Brain pericyte (primary cell): Measurements from ENCODE around the gene USP43.
"Not testable (repeated sequence)": the region's sequence is repeated elsewhere in the genome, so short reads cannot be mapped to it uniquely, and the experiment has no call there.

ENCODE experiments used
- DNase-seq: peaks from one replicate; pipeline ENCODE4 v3.0.0-alpha.2; 2012; ENCODE audit warnings: low read depth, low spot score

USP43 gene

DNA sequence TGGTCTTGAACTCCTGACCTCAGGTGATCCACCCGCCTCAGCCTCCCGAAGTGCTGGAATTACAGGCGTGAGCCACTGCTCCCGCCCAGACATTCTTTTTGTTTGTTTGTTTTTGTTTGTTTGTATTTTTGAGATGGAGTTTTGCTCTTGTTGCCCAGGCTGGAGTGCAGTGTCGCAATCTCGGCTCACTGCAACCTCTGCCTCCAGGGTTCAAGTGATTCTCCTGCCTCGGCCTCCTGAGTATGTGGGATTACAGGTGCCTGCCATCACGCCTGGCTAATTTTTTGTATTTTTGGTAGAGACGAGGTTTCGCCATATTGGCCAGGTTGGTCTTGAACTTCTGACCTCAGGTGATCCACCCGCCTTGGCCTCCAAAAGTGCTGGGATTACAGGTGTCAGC lies 18.2 kb downstream of the USP43 start:
- DNase-seq, result not testable (repeated sequence)

DNA sequence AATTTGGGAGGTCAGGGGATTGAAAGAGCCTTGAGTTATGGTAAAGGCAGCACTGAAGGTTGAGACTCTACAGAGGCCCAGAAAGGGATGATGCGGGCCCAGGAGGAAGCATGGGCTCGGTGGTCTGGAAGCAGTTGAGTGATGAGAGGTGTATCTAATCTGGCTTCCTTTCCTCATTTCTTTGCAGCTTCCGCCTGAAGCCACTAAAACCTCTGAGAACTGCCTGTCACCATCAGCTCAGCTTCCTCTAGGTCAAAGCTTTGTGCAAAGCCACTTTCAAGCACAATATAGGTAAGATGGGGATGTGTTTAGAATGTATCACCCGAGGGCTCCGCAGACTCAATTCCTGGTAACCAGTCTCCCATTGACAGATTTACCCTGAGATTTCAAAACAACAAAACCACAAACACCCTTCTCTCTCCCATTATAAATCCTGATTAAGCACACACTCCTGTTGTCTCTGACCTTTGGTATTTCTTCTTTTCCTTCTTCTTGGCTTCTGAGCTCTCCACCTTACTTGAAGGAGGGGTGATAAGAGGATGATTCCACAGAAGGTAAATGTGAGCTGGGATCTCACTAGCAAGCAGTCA lies 21.2 kb downstream of the USP43 start:
- DNase-seq, result no peak

DNA sequence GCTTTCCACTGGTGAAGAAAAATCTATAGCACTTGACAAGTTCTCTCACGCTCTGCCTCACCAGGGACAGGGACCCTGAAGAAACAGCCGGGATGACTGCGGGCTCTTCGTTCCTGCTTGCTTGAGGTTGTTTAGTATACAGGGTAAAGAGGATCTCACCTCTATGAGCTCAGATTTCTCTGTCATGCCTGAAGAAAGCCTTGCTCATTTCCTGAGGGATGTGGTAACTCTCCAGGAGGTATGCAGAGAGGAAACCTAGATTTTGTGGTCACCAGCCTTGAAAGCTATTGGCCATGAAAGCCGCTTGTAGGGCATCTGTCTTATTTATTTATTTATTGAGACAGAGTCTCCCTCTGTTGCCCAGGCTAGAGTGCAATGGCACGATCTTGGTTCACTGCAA lies 23.2 kb downstream of the USP43 start:
- DNase-seq, result no peak

DNA sequence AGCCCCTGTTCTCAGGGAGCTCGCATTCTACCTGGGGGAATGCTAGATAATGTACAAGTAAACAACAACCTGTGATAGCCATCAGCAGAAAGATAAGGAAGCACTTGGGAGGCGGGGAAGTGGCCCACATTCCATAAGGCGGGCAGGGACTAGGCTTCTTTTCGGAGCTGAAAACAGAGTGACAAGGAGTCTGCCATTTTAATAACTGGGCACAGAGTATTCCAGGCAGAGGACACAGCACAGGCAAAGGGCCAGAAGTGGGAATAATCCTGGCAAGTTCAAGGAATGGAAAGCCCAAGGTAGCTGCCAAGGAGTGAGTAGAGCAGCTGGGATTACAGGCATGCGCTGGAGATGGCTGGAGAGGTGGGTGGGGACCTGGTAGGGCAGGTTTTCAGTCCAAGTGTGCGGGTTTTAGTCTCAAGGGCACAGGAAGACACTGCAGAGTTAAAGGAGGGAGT lies 24.3 kb downstream of the USP43 start:
- DNase-seq, result no peak

DNA sequence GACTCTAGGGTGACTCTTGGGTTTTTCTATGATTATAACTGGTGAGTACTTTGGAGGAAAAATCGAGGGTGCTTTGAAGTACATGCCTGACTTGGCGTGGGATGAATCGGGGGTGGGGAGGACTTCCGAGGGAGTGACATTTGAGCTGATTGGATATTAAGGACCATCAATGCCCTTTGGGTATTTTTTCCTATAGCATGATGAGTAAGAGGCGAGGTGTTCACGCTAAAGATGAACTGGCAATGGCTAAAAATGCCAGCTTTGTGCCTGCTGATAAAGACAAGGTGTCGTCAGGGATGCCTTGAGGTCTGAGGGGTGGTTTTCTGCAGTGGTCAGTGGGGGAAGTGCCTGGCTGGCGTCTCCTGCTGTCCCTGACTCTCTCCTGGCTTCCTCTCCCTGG lies 25.3 kb downstream of the USP43 start:
- no peak for DNase-seq

DNA sequence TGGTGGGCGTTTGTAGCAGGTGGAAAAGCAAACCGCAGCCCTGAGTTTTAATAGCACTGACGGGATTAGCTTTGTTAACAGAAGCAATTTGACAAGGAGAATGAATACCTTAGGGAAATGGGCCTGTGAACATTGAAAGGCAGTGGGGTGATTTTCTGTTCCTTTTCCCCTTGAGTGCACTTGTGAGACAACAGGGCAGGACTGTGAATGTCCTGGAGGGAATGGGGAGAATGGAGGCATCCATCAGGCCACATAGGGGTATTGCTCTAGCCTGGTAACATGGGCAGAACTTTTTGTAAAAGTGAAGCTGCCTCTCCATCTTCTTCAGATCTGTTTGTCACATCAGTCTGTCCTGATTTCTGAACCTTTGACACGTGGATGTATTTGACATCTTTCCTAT lies 26.2 kb downstream of the USP43 start:
- no peak for DNase-seq

DNA sequence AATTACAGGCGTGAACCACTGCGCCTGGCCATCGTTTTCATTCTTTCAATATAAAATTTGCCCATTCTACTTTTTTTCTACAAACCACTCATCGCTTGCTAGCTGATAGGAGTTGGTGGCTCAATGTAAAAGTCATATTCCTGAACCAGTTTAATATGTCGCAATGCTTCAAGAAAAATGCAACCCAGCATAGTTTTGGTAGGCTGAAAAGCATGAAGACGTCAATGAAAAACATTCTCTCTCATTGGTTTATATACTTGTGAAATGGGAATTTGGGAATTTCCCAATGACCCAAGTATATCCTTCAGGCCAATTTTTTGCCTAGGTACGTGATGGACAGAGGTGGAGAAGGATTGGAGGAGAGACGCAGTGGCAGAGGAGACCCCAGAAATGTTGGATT lies 26.9 kb downstream of the USP43 start:
- DNase-seq, result no peak

DNA sequence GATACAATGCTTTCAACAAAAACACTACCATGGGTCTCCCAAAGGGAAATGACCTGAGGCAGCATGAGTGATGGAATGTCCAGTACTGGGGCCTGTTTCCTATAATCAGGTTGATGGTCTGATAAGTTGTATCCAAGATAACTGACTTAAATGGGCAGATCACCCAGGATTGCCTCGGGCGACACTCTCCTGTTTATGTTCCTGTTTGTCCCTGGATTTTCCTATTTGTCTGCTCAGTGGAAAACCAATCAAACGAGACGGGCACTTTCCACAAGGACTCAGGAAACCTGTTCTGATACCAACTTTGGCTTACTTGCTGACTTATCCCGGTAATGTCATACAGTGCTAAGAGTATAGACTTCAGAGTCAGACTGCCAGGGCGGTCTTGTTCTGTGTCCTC lies 27.4 kb downstream of the USP43 start:
- no peak for DNase-seq

DNA sequence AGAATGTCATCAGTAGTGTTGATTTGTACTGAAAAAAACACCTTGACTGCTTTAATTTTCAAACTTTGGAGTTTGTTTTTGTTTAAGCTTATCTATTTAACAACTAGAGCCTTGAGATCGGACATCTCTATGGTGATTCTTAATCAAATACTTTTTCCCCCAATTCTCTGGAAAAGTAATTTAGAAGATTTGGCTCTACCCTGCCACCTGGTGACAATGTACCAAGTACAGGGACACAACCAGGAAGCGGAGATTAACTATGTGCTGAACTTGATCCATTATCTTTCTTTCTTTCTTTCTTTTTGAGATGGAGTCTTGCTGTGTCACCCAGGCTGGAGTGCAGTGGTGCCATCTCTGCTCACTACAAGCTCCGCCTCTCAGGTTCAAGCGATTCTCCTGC lies 30.8 kb downstream of the USP43 start:
- no peak for DNase-seq

DNA sequence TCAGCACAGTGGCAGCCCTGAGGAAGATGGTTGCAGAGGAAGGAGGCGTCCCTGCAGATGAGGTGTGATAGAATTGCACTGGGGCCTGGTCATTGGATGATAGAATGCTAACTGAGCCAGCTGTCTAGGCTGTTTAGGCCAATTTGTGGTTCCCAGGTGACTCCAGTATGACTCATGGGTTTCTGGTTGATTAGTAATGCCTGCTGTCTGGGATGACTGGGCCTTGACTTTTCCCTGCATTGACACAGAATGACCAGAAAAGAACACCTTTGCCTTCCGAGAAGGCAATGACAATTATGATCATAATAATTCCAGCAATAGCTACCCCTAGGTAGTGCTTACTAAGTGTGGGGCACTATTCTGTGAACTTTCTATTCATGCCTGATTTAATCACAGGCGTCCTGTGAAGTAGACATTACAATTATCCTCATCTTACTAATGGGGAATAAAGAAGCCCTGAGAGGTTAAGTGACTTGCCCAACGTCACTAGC lies 31.5 kb downstream of the USP43 start:
- DNase-seq, result no peak

DNA sequence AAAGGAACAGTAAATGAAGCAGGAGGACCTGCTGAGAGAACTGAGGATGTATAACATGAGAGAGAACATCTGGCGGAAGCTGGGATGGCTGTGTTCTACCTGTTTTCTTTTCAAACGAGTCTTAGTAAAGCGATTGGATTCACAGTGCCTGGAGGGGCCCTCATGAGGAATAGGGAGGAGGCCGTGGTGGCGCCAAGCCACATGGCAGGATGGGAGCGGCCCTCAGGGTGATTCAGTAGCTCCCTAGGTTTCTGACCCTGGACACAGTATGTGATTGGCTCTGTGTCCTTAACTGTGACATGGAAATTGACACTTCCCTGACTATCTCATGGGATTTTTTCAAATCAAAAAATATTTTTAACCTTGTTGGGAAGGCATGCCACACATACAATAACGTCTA lies 32.1 kb downstream of the USP43 start:
- no peak for DNase-seq

DNA sequence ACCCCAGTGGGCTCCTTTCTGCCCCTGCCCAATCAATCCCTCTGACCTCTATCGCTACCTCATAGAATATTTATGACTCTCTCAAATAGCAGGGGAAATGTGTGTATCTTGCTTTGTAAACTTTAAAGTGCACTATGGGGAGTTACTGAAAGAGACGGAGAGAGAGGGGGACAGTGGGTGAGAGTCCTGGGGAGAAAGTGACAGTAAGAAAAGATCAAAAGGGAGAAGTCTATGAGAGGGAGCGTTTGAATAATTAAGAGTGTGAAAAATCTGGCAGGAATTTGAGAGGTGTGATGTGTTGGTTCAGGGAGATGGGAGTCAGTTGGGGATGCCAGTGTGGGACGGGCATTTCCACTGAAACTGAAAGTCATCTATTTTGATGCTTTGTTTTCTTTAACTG lies 32.6 kb downstream of the USP43 start:
- no peak for DNase-seq

DNA sequence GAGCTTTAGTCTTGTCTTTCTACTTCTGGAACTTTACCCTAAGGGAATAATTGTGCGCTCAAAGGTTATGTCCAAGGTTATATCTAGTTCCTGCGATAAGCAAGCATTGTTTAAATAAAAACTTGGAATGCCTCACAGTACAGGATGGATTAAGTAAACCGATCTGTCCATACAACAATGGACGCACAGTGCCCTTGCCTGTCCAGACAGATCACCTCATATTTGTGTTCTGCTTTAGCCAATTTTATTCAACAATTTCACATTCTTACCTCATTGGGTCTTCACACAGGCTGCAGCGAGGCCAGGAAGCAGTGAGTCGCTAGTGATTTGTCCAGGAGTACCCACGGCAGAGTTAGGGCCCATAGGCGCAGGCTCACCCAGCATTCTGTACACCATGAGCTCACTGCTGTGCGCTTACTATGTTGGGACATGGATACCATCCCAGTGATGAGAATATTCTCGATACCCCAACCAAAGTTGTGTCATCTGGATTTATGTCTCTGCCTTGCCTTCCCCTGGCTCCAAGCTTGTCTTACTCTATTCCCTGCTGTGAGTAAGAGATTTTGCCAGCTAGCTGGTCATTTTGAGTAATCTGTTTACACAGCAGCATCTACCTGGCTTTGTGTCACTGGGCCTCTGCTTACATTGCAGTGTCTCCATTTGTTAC lies 39.8 kb downstream of the USP43 start:
- no peak for DNase-seq

DNA sequence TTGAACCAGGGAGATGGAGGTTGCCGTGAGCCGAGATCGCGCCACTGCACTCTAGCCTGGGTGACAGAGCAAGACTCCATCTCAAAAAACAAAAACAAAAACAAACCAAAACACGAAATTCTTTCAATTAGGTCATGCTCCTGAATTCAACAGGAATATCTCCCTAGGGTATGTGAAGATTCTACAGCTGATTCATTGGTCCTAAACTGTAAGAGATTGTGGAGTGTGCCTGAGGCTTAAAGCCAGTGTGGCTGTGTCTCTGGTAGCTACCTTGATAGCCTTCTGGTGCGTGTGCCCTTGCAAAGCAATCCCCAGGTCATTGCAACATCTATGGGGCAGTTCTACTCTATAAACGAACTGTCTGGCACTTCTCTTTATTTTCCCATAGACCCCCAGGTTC lies 48.4 kb downstream of the USP43 start:
- no peak for DNase-seq

DNA sequence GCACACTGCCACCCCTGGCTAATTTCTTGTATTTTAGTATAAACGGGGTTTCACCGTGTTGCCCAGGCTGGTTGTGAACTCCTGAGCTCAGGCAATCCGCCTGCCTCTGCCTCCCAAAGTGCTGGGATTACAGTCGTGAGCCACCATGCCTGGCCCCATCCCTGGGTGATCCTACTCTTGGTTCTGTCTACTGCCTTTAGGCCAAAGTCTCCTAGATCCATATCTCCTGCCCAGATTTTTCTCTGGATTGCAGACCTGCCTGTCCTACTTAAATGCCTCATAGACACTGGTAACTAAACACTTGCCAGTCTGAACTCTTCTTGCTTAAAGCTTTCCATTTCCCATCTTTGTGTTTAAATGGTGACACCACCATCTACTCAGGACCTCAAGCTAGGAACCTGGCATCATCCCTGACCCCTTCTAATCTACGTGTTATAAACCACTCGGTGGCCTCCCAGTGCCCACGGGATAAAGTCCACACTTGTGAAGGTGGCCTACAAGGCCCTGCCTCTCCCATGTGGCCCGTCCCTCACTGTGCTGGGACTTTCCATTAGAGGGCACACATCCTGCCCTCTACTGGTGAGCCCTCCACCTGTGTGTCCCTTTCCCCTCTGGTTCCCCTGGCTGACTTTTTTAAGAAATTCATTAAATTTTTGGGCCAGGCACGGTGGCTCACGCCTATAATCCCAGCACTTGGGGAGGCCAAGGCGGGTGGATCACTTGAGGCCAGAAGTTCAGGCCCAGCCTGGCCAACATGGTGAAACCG lies 51.1 kb downstream of the USP43 start:
- no peak for DNase-seq

DNA sequence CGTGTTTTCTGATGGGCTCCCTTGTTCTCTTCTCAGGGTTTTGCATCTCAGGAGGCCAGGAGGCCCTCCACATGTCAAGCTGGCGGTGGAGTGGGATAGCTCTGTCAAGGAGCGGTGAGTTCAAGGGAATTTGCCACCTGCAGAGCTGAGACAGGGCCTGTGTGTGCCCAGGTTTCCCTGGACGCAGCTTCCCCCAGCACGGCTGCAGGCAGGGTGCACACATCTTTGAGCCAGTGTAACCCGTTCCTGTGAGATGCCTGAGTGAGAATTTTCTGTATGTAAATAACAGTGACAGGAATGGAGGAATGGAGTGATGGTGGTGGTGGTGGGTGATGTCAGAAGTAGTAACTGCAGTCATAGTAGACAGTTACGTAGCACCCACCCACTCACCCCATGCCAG lies 54.8 kb downstream of the USP43 start:
- no peak for DNase-seq

DNA sequence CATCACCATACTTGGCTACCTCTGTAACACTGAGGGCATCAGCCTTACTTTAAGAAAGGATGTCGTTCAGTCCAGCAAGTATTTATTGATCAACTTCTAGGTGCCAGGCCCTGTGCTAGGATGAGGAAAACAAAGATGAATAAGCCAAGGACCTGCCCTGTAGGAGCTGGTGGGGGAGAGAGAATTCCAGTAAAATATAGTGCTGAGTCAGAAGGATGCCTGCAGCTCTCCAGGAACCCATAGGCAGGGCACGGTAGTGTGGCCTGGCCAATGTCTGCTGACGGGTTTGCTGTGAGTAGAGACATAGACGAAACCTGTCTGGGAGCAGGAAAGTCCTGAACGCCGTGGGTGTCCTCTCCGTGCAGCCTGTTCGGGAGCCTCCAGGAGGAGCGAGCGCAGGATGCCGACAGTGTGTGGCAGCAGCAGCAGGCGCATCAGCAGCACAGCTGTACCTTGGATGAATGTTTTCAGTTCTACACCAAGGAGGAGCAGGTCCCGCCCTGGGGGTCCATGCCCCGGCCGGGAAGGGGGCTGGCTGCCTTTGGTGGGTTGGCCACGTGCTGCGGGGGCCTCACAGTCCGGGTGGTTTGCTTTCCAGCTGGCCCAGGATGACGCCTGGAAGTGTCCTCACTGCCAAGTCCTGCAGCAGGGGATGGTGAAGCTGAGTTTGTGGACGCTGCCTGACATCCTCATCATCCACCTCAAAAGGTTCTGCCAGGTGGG lies 55.6 kb downstream of the USP43 start:
- DNase-seq, result no peak

DNA sequence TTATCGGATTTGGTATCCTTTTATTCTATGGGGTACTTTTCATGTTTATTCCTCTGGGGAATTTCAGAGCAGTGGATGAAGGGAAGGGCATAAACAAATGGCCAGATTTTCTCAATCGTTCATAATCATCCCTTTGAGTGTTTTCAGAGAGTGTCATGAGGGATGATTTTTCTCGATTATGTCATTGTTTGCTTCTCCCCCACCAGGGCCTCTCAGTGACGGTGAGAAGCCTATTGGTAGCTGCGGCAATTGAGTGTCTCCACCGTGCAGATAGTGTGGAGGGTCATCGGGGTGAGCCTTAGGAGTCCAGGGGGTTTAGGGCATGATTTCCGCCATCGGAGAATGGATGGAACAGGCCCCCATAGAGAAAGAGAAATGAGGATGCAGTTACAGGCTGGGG lies 57.2 kb downstream of the USP43 start:
- DNase-seq, result no peak

DNA sequence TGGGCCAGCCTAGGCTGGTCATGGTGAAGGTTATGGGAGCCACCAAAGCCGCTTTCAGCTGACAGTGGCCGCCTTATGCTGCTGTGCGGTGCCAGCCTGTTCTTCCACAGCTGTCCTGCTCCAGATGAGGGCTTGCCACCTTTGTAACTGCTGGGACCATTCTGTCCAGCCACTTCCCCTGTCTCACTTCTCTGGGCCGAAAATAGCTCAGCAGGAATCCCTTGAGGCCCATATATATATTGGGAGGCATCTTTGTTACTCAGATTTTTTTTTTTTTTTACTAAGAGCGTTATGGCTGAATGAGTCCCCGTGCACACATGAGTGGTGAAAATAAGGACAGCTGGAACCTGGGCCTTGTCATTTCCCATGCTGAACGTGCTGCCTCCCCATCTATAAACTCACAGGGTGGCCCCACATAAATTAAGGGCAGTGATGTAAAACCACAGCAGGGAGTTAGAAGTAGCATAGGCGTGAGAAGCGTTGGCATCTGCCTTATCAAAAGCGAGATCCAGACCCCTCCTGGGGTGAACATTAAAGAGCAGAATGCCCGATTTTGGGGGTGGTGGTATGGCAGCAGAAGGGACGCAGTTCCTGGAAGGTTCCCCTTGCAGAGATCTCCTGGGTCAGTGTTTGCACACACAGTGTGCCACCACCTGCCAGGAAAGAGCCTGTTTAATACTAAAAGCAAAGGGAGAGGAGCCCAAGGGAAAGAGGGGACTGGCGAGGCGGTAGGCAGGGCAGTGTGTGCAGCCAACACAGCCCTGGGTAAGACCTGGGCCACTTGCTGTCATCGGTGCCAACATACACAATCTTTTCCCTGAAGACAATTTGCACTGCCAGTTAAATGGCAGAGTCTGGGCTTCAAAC lies 57.8 kb downstream of the USP43 start:
- no peak for DNase-seq

DNA sequence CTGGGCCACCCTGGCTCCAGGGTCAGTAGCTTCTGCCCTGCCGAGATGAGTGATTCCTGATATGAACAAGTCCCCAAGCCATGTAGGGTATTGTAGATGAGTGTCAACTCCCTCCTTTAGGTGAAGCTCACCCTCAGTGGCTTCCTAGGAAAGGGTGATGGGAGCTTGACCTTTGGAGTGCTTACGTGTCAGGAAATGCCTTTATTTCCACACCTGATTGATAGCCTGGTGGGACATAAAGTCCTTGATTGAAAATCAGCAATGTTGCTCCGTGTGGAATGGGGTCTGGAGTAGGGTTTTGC lies 58.4 kb downstream of the USP43 start:
- DNase-seq, result no peak

DNA sequence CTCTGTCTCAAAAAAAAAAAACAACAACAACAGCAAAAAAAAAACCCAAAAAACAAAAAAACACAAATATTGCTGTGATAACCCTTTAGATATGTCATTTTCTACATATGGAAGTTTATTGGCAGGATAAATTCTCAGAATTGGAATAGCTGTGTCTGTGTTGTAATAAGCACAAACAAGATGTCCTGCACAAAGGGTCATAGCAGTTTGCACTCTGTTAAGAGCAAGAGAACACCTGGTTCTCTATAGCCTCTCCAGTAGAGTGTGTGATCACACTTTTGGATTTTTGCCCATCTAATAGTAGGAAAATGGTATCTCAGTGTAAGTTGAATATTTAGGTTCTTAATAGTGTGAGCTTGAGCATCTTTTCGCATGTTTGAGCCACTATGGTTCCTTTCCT lies 60.4 kb downstream of the USP43 start:
- DNase-seq, result no peak

DNA sequence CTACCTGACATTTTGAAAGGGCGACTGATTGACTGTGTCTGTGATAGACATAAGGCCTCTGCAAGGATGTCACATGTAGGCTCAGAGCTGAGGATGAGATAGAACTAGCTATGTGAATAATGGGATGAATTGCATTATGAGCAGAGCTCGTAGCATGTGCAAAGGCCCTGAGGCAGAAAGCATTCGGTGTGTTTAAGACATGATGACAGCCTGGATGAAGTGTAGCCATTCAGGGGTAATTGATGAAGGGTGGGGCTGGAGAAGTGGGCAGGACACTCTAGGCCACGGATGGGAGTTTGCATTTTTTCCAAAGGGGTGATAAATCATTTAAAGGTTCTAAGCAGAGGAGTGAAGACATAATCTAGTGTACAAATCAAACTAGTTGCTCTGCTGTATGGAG lies 62.6 kb downstream of the USP43 start:
- DNase-seq, result no peak
